Measurements from ENCODE around the gene LITAF.

- no peak for TF ChIP-seq EZH2 (IDR thresholded peaks at IDR 0.05)
- TF ChIP-seq CTCF (IDR thresholded peaks at IDR 0.05), result no peak
- TF ChIP-seq EZH2phosphoT487 (IDR thresholded peaks at IDR 0.05), result no peak
These were observed 24.3 kb downstream of the LITAF start for GRCh38 chr16:11562411-11562810.

Data from neural progenitor cell (in vitro differentiated cells).